GM19468 (cell line): ENCODE results near the gene MYO5B.
A peak's percentile ranks its signal among the peaks of the same experiment; 100 is the strongest.
"Not testable (repeated sequence)": the region's sequence is repeated elsewhere in the genome, so short reads cannot be mapped to it uniquely, and the experiment has no call there.

ENCODE experiments used
- ATAC-seq: cut with Tn5 transposase; IDR thresholded peaks from one replicate; pipeline ENCODE4 v1.9.1; 2021; ENCODE audit warnings: mild to moderate bottlenecking, moderate library complexity, moderate number of reproducible peaks; ENCODE audit not compliant: unreplicated experiment; ENCODE audit errors: extremely low read depth

Gene MYO5B

DNA sequence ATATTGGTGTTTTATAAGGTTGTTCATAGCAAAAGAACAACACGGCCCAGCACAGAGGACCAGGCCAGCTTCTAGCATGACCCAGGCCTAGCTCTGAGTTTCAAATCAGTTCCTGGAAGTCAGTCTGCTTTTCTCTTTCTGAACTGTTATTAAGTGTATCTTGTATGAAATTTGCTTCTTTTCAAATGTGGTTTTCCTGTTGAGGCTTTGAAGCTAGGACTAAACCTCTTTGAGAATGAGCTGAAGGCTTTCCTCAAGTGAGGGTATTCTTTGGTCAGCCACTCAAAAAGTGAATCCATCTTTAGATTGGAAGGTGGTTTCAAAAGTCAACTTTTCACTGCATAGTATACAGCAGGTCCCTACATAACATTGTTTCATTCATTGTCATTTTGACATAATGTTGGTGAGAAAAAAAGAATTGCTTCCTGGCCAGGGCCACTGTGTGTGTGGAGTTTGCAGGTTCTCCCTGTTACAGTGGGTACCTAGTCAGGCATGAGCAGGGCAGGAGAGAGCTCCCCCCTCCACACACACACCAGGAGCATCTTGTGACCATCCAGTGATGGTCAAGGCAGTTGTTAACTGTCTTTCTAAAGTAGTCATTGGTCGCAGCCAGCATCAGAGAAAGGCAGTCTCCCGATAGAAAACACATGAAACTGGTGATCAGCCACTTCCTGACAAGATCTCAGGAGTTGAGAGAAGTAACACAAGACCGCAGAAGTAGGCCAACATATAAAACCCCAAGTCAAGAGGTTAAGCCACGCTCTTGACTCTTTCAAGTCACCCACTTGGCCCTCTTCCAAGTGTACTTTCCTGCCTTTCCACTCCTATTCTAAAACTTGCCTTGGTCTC lies 374.9 kb downstream of the MYO5B start:
- no peak for ATAC-seq

- ATAC-seq, result no peak
Measured at GRCh38 chr18:49819071-49819662, 375.8 kb downstream of the MYO5B start.

- ATAC-seq, result no peak
Measured at GRCh38 chr18:49817947-49818346, 377.0 kb downstream of the MYO5B start.

DNA sequence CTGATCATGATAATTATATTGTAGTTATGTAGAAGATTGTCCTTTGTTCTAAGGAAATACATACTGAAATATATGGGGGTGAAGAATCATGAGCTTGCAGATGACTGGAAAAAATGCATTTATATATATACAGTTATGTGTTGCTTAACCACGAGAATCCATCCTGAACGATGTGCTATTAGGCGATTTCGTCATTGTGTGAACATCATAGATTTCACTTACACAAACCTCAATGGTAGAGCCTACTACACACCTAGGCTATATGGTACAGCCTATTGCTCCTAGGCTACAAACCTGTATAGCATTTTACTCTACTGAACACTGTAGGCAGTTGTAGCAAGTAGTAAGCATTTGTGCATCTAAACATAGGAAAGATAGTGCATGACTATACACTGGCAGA lies 379.0 kb downstream of the MYO5B start:
- no peak for ATAC-seq

DNA sequence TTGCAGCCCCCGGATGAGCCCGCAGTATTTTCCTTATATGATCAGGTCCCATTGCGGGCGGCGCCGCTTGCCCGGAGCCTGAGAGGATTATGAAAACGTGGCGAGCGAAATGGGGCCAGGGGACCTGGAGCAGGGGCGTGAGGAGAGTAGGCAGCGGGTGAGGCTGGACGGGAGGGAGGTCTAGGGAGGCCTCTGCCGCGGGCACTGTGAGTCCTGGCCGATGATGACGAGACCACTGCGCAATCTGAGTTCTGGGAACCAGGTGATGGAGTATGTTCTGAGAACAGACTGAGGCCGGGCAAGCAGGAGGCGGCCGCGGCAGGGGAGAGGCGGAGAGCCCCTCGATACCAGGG lies 380.8 kb downstream of the MYO5B start:
- ATAC-seq, result no peak

- peak; percentile 80 for ATAC-seq
Measured at GRCh38 chr18:49813319-49814146, 381.4 kb downstream of the MYO5B start, which contains the start of gene ACAA2. Gene ACAA2 (minus strand): TSS chr18:49813533. CDS start chr18:49813484, 49 bp downstream.

DNA sequence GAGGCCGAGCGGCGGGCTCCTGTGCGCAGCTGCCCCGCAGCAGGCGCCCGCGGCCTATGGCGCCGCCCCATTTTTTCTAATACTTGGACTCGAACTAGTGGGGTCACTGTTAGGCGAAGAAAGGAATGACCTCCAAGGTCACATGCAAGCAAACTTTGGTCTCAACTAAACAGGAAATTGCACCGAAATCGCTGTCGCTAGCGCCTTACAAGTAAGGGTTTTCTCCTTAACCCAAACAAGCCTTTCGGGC lies 382.0 kb downstream of the MYO5B start:
- peak; percentile 3 for ATAC-seq

- ATAC-seq, result no peak
Measured at GRCh38 chr18:49812286-49813068, 382.5 kb downstream of the MYO5B start.

DNA sequence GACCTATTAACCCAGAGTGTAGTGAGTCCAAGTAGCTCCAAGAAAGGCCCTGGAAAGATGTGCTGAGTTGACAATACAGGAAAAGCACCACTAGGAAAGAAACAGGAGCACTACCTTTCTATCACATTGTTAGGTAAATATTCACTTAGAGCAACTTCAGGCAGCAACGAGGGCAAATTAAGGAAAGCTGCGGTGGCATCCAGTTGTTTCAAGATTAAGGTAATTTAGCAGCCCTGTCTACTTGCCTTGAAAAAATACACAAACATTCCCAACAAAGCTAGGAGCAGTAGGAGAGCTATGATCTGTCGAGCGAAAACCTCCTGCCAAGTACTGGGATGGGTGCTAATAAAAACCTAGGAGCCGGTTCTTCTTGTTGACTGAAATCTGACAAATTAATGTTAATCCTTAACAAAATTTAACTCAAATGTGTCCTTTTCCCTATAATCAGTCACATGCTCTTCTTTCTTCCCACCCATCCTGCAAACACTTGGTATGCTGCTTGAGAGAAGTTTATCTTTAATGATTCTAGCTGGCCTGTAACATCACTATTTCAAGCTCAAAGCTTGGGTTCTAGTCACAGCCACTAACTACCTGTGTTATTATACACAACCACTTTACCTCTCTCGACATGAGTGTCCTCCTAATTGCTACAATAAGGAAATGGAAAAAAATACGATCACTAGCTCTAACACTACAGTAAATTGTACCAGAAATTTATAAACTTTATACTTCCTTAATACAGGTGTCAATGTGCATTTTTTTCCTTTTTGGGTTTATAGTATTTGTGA lies 383.6 kb downstream of the MYO5B start:
- no peak for ATAC-seq

GRCh38 chr18:49808553-49809191 lies 386.3 kb downstream of the MYO5B start:
- ATAC-seq, result not testable (repeated sequence)

- no peak for ATAC-seq
Measured at GRCh38 chr18:49804096-49804495, 390.9 kb downstream of the MYO5B start.

DNA sequence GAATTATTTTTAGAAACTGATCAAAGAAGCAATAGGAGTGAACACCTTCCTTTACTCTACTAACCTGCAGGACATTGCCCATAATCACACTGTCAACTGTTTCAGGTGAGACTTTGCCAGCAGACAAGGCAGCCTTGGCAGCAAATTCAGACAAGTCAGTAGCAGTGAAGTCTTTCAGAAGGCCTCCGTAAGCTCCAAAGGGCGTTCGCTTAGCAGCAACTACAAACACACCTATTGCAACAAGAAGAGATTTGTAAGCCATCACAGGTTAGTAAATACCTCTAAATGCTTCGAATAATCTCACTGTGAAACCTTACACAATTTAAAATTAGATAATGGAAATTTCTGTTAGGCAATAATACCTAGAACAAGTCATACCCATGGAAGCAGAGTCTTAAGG lies 392.3 kb downstream of the MYO5B start:
- ATAC-seq, result no peak

DNA sequence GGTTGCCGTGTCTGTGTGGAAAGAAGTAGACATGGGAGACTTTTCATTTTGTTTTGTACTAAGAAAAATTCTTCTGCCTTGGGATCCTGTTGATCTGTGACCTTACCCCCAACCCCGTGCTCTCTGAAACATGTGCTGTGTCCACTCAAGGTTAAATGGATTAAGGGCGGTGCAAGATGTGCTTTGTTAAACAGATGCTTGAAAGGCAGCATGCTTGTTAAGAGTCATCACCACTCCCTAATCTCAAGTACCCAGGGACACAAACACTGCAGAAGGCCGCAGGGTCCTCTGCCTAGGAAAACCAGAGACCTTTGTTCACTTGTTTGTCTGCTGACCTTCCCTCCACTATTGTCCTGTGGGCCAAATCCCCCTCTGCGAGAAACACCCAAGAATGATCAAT lies 394.5 kb downstream of the MYO5B start:
- not testable (repeated sequence) for ATAC-seq

- ATAC-seq, result not testable (repeated sequence)
Measured at GRCh38 chr18:49799806-49800205, 395.1 kb downstream of the MYO5B start.

DNA sequence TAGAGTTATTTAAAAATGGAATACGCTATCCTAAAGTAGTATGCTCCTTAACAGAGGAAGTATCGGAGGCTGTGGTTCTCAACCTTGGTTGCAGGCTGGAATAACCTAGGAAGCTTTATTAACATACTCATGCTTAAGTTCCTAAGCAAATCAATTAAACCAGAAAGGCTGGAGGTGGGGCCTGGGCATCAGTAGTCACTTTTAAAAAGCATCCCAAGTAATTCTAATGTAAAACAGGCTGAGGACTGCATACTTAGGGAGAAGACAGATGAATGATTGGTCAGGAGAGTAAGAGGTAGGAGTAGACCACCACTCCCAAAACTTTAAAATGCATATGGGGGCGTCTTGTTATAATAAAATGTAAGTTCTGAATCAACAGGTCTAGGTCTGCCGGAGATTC lies 396.9 kb downstream of the MYO5B start:
- ATAC-seq, result no peak

DNA sequence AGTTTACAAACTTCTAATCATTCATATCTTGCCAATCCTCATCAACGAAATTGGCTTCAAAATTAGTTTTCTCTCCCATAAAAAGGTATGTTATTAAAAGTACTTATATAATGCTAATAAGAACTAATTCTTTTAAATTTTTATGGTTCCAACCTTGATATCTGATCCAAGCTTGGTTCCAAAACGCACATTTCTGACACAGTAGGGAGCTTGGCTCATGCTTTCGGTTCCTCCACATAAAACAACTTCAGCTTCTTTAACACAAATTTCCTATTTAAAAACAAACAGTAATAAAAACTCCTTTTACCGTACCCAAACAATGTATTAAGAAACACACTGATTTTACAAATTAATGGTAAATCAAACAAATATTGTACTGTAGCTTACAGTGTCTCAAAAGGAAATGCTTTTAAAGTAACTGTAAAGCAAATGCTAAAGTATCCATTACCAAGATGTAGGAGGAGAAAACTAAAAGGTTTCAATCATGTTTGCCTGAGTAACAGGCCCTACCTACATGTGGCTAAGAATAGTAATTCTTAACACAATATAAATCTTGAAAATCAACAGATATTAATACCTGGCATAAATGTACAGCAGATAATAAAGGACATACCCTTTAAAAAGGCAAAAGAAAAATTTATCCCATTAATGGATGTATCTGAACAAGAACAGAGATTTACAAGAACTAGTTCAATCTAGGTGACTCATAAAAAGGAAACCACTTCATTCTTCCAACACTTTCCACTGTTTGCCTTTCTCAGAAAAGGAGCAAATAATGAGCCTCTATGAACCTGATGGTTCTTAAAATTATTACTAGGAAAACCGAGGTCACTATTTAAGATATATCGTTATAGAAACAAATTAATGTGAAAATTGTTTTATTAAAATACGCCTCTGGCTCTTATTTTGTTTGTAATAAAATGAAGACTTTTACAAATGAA lies 399.1 kb downstream of the MYO5B start:
- ATAC-seq, result no peak

DNA sequence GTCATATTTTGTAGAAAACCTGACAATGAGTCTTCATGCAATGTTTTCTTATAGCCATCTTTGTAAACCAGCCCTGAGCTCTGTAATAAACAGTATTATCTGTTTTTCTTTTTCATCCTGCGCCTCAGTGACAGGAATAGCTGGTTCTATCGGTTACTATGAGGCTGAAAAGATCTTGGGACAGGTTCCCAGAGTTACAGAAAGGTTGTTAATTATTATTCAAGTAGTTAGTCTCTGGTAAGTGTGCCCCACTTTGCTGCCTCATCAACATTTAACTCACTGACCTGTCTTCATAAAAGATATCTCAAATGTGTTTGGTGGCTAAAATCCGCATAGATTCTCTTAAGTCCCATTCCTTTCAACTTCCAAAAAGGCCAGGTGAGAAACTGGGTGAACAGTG lies 400.2 kb downstream of the MYO5B start:
- ATAC-seq, result no peak

DNA sequence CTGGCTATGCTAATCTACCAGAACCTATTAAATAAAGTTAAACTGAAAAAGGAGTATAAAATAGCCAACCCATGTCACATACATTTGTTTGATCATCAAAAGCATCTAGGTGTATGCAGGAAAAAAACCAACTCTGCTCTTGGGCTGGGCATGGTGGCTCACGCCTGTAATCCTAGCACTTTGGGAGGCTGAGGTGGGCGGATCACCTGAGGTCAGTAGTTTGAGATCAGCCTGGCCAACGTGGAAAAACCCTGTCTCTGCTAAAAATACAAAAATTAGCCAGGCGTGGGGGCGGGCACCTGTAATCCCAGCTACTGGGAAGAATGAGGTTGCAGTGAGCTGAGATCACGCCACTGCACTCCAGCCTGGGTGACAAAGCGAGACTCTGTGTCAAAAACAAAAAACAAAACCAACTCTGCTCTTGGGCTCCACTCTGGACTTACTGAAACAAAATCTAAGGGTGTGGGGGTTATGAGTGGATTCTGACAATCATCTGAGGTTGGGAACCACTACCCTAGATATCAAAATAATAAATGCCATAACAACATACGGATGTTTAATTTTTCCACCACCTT lies 405.3 kb downstream of the MYO5B start:
- not testable (repeated sequence) for ATAC-seq
